H9 (cell line): ENCODE results near the gene GCNT2. TPM values are rescaled to one million over a fixed set of nuclear protein-coding genes. Genes with fewer than 3 reads are reported as not detected.

Experiments used
- DNase-seq: peaks from one replicate; pipeline ENCODE4 v3.0.0-alpha.2; 2017
- H2AFZ ChIP-seq: one replicate; pipeline ENCODE4 v1.6.1; 2013; ENCODE audit warnings: mild to moderate bottlenecking, low read length, control low read depth, moderate library complexity
- H2AK5ac ChIP-seq: 2 replicates; pipeline ENCODE4 v1.6.1; 2013; ENCODE audit warnings: low read length, control low read depth, mixed read lengths; ENCODE audit not compliant: insufficient read length
- H2BK120ac ChIP-seq: one replicate; pipeline ENCODE4 v1.6.1; 2013; ENCODE audit warnings: low read depth, mild to moderate bottlenecking, low read length, control low read depth, inconsistent platforms; ENCODE audit not compliant: poor library complexity, severe bottlenecking
- H2BK12ac ChIP-seq: 2 replicates; pipeline ENCODE4 v1.6.1; 2013; ENCODE audit warnings: low read length, control low read depth, mixed read lengths, low read depth; ENCODE audit not compliant: insufficient read length
- H2BK15ac ChIP-seq: 2 replicates; pipeline ENCODE4 v1.6.1; 2013; ENCODE audit warnings: low read depth, low read length, control low read depth
- H2BK20ac ChIP-seq: one replicate; pipeline ENCODE4 v1.6.1; 2013; ENCODE audit warnings: low read depth, mild to moderate bottlenecking, low read length, control low read depth, inconsistent platforms; ENCODE audit not compliant: poor library complexity, severe bottlenecking
- H2BK5ac ChIP-seq: 2 replicates; pipeline ENCODE4 v1.6.1; 2013; ENCODE audit warnings: low read length, control low read depth, mixed read lengths; ENCODE audit not compliant: insufficient read length
- H3K14ac ChIP-seq: 2 replicates; pipeline ENCODE4 v1.6.1; 2013; ENCODE audit warnings: low read length, control low read depth; ENCODE audit not compliant: insufficient read depth
- H3K18ac ChIP-seq: 2 replicates; pipeline ENCODE4 v1.6.1; 2013; ENCODE audit warnings: low read depth, mild to moderate bottlenecking, mixed read lengths, low read length, control low read depth; ENCODE audit not compliant: insufficient read length
- H3K23ac ChIP-seq: 2 replicates; pipeline ENCODE4 v1.6.1; 2013; ENCODE audit warnings: low read length, control low read depth, mixed read lengths, low read depth; ENCODE audit not compliant: insufficient read length
- H3K23me2 ChIP-seq: 2 replicates; pipeline ENCODE4 v1.6.1; 2013; ENCODE audit warnings: low read depth, mild to moderate bottlenecking, mixed read lengths, low read length, control low read depth; ENCODE audit not compliant: insufficient read length, poor library complexity, severe bottlenecking
- H3K27ac ChIP-seq: 2 replicates; pipeline ENCODE4 v1.5.1; 2013; ENCODE audit warnings: low read length, control low read depth, mixed read lengths, low read depth; ENCODE audit not compliant: insufficient read length
- H3K27me3 ChIP-seq: 2 replicates; pipeline ENCODE4 v1.6.1; 2013; ENCODE audit warnings: low read length, control low read depth, inconsistent platforms; ENCODE audit not compliant: insufficient read depth
- H3K4ac ChIP-seq: 2 replicates; pipeline ENCODE4 v1.6.1; 2013; ENCODE audit warnings: low read depth, mild to moderate bottlenecking, control low read depth, inconsistent platforms, low read length, moderate library complexity
- H3K4me1 ChIP-seq: 2 replicates; pipeline ENCODE4 v1.6.1; 2013; ENCODE audit warnings: low read length, control low read depth, inconsistent platforms; ENCODE audit not compliant: insufficient read depth
- H3K4me2 ChIP-seq: 2 replicates; pipeline ENCODE4 v1.6.1; 2013; ENCODE audit warnings: low read length, control low read depth, mixed read lengths; ENCODE audit not compliant: insufficient read length, insufficient read depth
- H3K56ac ChIP-seq: 2 replicates; pipeline ENCODE4 v1.6.1; 2013; ENCODE audit warnings: low read depth, mild to moderate bottlenecking, mixed read lengths, low read length, control low read depth; ENCODE audit not compliant: insufficient read length
- H3K79me1 ChIP-seq: 2 replicates; pipeline ENCODE4 v1.6.1; 2013; ENCODE audit warnings: low read depth, mild to moderate bottlenecking, moderate library complexity, low read length, control low read depth, inconsistent platforms; ENCODE audit not compliant: insufficient read depth, poor library complexity, severe bottlenecking
- H3K79me2 ChIP-seq: 2 replicates; pipeline ENCODE4 v1.6.1; 2013; ENCODE audit warnings: low read length, control low read depth, inconsistent platforms; ENCODE audit not compliant: insufficient read depth
- H3K9ac ChIP-seq: 2 replicates; pipeline ENCODE4 v1.6.1; 2013; ENCODE audit warnings: low read length, control low read depth, mixed read lengths; ENCODE audit not compliant: insufficient read length; ENCODE audit errors: extremely low read depth
- H3K9me3 ChIP-seq: one replicate; pipeline ENCODE4 v1.6.1; 2013; ENCODE audit warnings: low read depth, low read length, inconsistent platforms; ENCODE audit not compliant: control insufficient read depth
- H3T11ph ChIP-seq: one replicate; pipeline ENCODE4 v1.6.1; 2013; ENCODE audit warnings: mild to moderate bottlenecking, low read length, control low read depth, inconsistent platforms
- H4K20me1 ChIP-seq: one replicate; pipeline ENCODE4 v1.6.1; 2013; ENCODE audit not compliant: control insufficient read depth, insufficient read length, insufficient read depth
- H4K5ac ChIP-seq: 2 replicates; pipeline ENCODE4 v1.6.1; 2013; ENCODE audit warnings: low read depth, mild to moderate bottlenecking, mixed read lengths, low read length, control low read depth; ENCODE audit not compliant: insufficient read length
- H4K8ac ChIP-seq: replicated peaks from 2 replicates; pipeline ENCODE4 v1.6.1; 2013; ENCODE audit warnings: low read length, control low read depth, mixed read lengths, low read depth; ENCODE audit not compliant: insufficient read length
- H4K91ac ChIP-seq: 2 replicates; pipeline ENCODE4 v1.6.1; 2013; ENCODE audit warnings: low read depth, mild to moderate bottlenecking, moderate library complexity, mixed read lengths, low read length, control low read depth; ENCODE audit not compliant: insufficient read length
- H3K27ac Mint-ChIP-seq, 3 experiments: 2 replicates in 2 of 3; 3 replicates in 1 of 3; pipeline ENCODE4 v1.8.0; 2020 to 2021; ENCODE audit warnings: mixed read lengths in 3 of 3, mild to moderate bottlenecking in 1 of 3, moderate library complexity in 1 of 3
- H3K27me3 Mint-ChIP-seq: 2 replicates; pipeline ENCODE4 v1.8.0; 2021; ENCODE audit warnings: low read depth, mild to moderate bottlenecking, moderate library complexity, mixed read lengths
- H3K36me3 Mint-ChIP-seq, 3 experiments: 2 replicates in 2 of 3; 3 replicates in 1 of 3; pipeline ENCODE4 v1.8.0; 2020 to 2021; ENCODE audit warnings: low read depth in 3 of 3, mixed read lengths in 3 of 3; ENCODE audit not compliant: insufficient read depth in 1 of 3
- H3K4me1 Mint-ChIP-seq, 2 experiments: 2 replicates each; pipeline ENCODE4 v1.8.0; 2020; ENCODE audit warnings: mixed read lengths in 2 of 2
- H3K4me3 Mint-ChIP-seq, 2 experiments: 2 replicates in 1 of 2; 3 replicates in 1 of 2; pipeline ENCODE4 v1.8.0; 2020 to 2021; ENCODE audit warnings: mild to moderate bottlenecking in 2 of 2, mixed read lengths in 2 of 2, moderate library complexity in 1 of 2
- H3K9me3 Mint-ChIP-seq, 2 experiments: 2 replicates in 1 of 2; 3 replicates in 1 of 2; pipeline ENCODE4 v1.8.0; 2020; ENCODE audit warnings: mild to moderate bottlenecking in 2 of 2, mixed read lengths in 2 of 2, moderate library complexity in 1 of 2
- WGBS: extraction: QIAGEN DNeasy Blood & Tissue Kit; methylation state at CpG from one replicate; pipeline ENCODE4 v1.1.7; 2013; ENCODE audit warnings: missing lambda C conversion rate, low lambda C conversion rate, mixed read lengths; ENCODE audit not compliant: insufficient read length; ENCODE audit errors: extremely low coverage; 5-methylcytosine and 5-hydroxymethylcytosine counted together
- total RNA-seq: library from RNA; stranded (reverse); gene quantifications from 2 replicates; pipeline ENCODE4 v1.2.1, GENCODE V29; 2021
- TF ChIP-seq, protein P1 (sequence below): fragments of 200-600 bp; sonication (generic); conservative IDR thresholded peaks from 3 replicates; pipeline ENCODE4 v1.8.0; 2021; ENCODE audit warnings: antibody characterized with exemption, mild to moderate bottlenecking

Gene GCNT2
- total RNA-seq, 1 experiment from 2014 or later = 41.7 TPM

GRCh38 chr6:10597499-10598001 lies 76.4 kb downstream of the GCNT2 start:
- TF ChIP-seq, protein P1, sequence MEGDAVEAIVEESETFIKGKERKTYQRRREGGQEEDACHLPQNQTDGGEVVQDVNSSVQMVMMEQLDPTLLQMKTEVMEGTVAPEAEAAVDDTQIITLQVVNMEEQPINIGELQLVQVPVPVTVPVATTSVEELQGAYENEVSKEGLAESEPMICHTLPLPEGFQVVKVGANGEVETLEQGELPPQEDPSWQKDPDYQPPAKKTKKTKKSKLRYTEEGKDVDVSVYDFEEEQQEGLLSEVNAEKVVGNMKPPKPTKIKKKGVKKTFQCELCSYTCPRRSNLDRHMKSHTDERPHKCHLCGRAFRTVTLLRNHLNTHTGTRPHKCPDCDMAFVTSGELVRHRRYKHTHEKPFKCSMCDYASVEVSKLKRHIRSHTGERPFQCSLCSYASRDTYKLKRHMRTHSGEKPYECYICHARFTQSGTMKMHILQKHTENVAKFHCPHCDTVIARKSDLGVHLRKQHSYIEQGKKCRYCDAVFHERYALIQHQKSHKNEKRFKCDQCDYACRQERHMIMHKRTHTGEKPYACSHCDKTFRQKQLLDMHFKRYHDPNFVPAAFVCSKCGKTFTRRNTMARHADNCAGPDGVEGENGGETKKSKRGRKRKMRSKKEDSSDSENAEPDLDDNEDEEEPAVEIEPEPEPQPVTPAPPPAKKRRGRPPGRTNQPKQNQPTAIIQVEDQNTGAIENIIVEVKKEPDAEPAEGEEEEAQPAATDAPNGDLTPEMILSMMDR = no peak
- Histone ChIP-seq H3K27ac (no peak overlapping the region), H4K8ac (no peak overlapping the region), H3K23ac (no peak overlapping the region), H3T11ph (no peak overlapping the region), H3K4ac (no peak overlapping the region), H2BK5ac (no peak overlapping the region), H2BK120ac (no peak overlapping the region), H2BK12ac (no peak overlapping the region), H3K79me1 (peaks cover 10% of the 10 kb centered on the region), H2BK20ac (no peak overlapping the region), H3K79me2 (peaks cover 29% of the 10 kb centered on the region; the same call in 1 of the 2 replicates), H3K4me1 (peaks cover 13% of the 10 kb centered on the region; the same call in 1 of the 2 replicates), H4K5ac (no peak overlapping the region), H3K9ac (no peak overlapping the region), H3K9me3 (no peaks in the 10 kb centered on the region), H4K91ac (no peak overlapping the region), H3K4me2 (no peak overlapping the region), H2AK5ac (no peak overlapping the region), H4K20me1 (no peaks in the 10 kb centered on the region), H3K18ac (no peak overlapping the region), H3K56ac (no peak overlapping the region), H2BK15ac (no peak overlapping the region), H3K14ac (no peak overlapping the region), H3K27me3 (no peaks in the 10 kb centered on the region), H2AFZ (no peak overlapping the region), H3K23me2 (no peaks in the 10 kb centered on the region)
- no peak for DNase-seq
- Mint-ChIP-seq H3K4me1 (peaks cover 72% of the 10 kb centered on the region in 2 experiments), H3K9me3 (no peaks in the 10 kb centered on the region), H3K27me3 (no peaks in the 10 kb centered on the region), H3K27ac (peak overlapping the region; percentile 48 to 74 (median 70); a peak in 5 of 7 replicates), H3K4me3 (no peak overlapping the region; a peak in 1 of 5 replicates), H3K36me3 (peaks cover 0 to 6% (median 3%) of the 10 kb centered on the region in 3 experiments; a peak in 3 of 7 replicates)
- WGBS = no CpG with 5 or more reads among the region's 5 CpGs
